Endothelial cell of umbilical vein (primary cell): Measurements from ENCODE around the gene ABLIM1. TPM values are rescaled to one million over a fixed set of nuclear protein-coding genes. Genes with fewer than 3 reads are reported as not detected.

ENCODE experiments used
- BruUV-seq: library from RNA; stranded (reverse); fragments of 400-500 nt; replicated peaks from 2 replicates; lab custom pipeline; 2021; lab: Mats Ljungman, UMichigan
- CTCF ChIA-PET: fragments of 300-600, 350-600 bp; sonication (Branson Sonifier 250); formaldehyde crosslinking; loops from one replicate; lab custom pipeline; 2021; ENCODE audit warnings: antibody characterized with exemption, inconsistent platforms; lab: Charles Lee
- POLR2A ChIA-PET: fragments of 300-600, 350-600 bp; sonication (Branson Sonifier 250); formaldehyde crosslinking; loops from one replicate; lab custom pipeline; 2021; ENCODE audit warnings: antibody characterized with exemption, inconsistent platforms; lab: Charles Lee
- DNase-seq: peaks from one replicate; pipeline ENCODE4 v3.0.0-alpha.2; 2011; ENCODE audit warnings: low read depth, low spot score
- FAIRE-seq: peaks from 2 replicates; lab custom pipeline; 2011; peaks lifted over from hg19 to GRCh38; lab: Jason Lieb, UNC
- H2AFZ ChIP-seq: 2 replicates; pipeline ENCODE4 v1.6.0; 2012; ENCODE audit warnings: low read depth, low read length, control low read depth, inconsistent platforms
- H3K27ac ChIP-seq: 2 replicates; pipeline ENCODE4 v1.5.1; 2011; ENCODE audit warnings: low read depth, mild to moderate bottlenecking, control low read depth, low read length, moderate library complexity; ENCODE audit not compliant: insufficient read depth
- H3K27me3 ChIP-seq, 2 experiments: 2 replicates each; pipeline versions ENCODE4 v1.6.0 to v1.6.1; 2011; ENCODE audit warnings: low read length in 2 of 2, mixed read lengths in 1 of 2; ENCODE audit not compliant: control insufficient read depth in 2 of 2, insufficient read depth in 2 of 2
- H3K36me3 ChIP-seq, 2 experiments: 2 replicates in 1 of 2; 3 replicates in 1 of 2; pipeline ENCODE4 v1.5.1; 2011; ENCODE audit warnings: low read length in 2 of 2, mild to moderate bottlenecking in 1 of 2, moderate library complexity in 1 of 2; ENCODE audit not compliant: control insufficient read depth in 2 of 2, insufficient read depth in 2 of 2; ENCODE audit errors: extremely low read depth in 1 of 2
- H3K4me1 ChIP-seq: 3 replicates; pipeline ENCODE4 v1.5.1; 2011; ENCODE audit warnings: mild to moderate bottlenecking, low read length; ENCODE audit not compliant: control insufficient read depth, insufficient read depth; ENCODE audit errors: extremely low read depth
- H3K4me2 ChIP-seq: 2 replicates; pipeline ENCODE4 v1.6.1; 2011; ENCODE audit warnings: low read length, control low read depth, mixed read lengths; ENCODE audit not compliant: insufficient read depth
- H3K4me3 ChIP-seq, 3 experiments: fragments of 200-600 bp in 1 of 3; sonication (generic), shearing (Covaris generic) in 1 of 3; replicated peaks in 1 of 3; 2 replicates each; pipeline ENCODE4 v1.5.1; 2011 to 2016; ENCODE audit warnings: control low read depth in 3 of 3, low read length in 3 of 3, mild to moderate bottlenecking in 2 of 3, inconsistent platforms in 1 of 3, low read depth in 1 of 3, moderate library complexity in 1 of 3; ENCODE audit not compliant: insufficient read depth in 1 of 3
- H3K79me2 ChIP-seq: 2 replicates; pipeline ENCODE4 v1.6.0; 2012; ENCODE audit warnings: low read length, inconsistent platforms; ENCODE audit not compliant: control insufficient read depth, insufficient read depth
- H3K9ac ChIP-seq: replicated peaks from 2 replicates; pipeline ENCODE3; 2011; ENCODE audit warnings: low read length, control low read depth; ENCODE audit not compliant: insufficient read depth; ENCODE audit errors: extremely low read depth
- H3K9me1 ChIP-seq: replicated peaks from 3 replicates; pipeline ENCODE4 v1.6.0; 2011; ENCODE audit warnings: mild to moderate bottlenecking, low read length; ENCODE audit not compliant: control insufficient read depth, insufficient read depth; ENCODE audit errors: extremely low read depth
- H3K9me3 ChIP-seq: replicated peaks from 2 replicates; pipeline ENCODE4 v1.5.1; 2012; ENCODE audit warnings: low read length, inconsistent platforms; ENCODE audit not compliant: control insufficient read depth, insufficient read depth
- H4K20me1 ChIP-seq: replicated peaks from 2 replicates; pipeline ENCODE3; 2011; ENCODE audit warnings: mild to moderate bottlenecking, low read length; ENCODE audit not compliant: control insufficient read depth, insufficient read depth; ENCODE audit errors: extremely low read depth
- EZH2 ChIP-seq: IDR thresholded peaks from 2 replicates; pipeline ENCODE4 v1.6.1; 2012; ENCODE audit warnings: borderline replicate concordance, low read depth, mild to moderate bottlenecking, moderate library complexity, low read length, inconsistent platforms; ENCODE audit not compliant: severe bottlenecking
- FOS ChIP-seq: IDR thresholded peaks from 2 replicates; pipeline ENCODE4 v1.6.1; 2011; ENCODE audit warnings: mild to moderate bottlenecking, low read length, moderate library complexity, borderline replicate concordance; ENCODE audit not compliant: insufficient read depth
- GATA2 ChIP-seq: IDR thresholded peaks from 2 replicates; pipeline ENCODE4 v1.7.0; 2011; ENCODE audit warnings: low read depth, mild to moderate bottlenecking, moderate library complexity, mixed read lengths, low read length; ENCODE audit not compliant: insufficient read length, insufficient read depth
- JUN ChIP-seq: IDR thresholded peaks from 2 replicates; pipeline ENCODE4 v1.6.1; 2011; ENCODE audit warnings: borderline replicate concordance, low read depth; ENCODE audit not compliant: insufficient read length, insufficient read depth
- MAX ChIP-seq: IDR thresholded peaks from 2 replicates; pipeline ENCODE4 v1.6.1; 2011; ENCODE audit not compliant: insufficient read depth, insufficient read length
- MYC ChIP-seq: IDR thresholded peaks from one replicate; pipeline ENCODE4 v1.6.1; 2011; ENCODE audit warnings: mild to moderate bottlenecking, low read depth, low read length
- POLR2A ChIP-seq: IDR thresholded peaks from 2 replicates; pipeline ENCODE4 v1.6.1; 2012; ENCODE audit warnings: low read depth, mild to moderate bottlenecking, control low read depth, low read length
- POLR2AphosphoS5 ChIP-seq: IDR thresholded peaks from 2 replicates; pipeline ENCODE4 v1.6.1; 2012; ENCODE audit warnings: low read depth, mild to moderate bottlenecking, control low read depth, low read length, moderate library complexity; ENCODE audit not compliant: insufficient read depth
- dilution Hi-C: fragments of 300-500 bp; cut with MboI; formaldehyde crosslinking; loops from one replicate; pipeline ENCODE4 v1.15.0; 2019; ENCODE audit warnings: low sequenced_read_pairs; ENCODE audit not compliant: extremely low pct_ligation_motif_present
- intact Hi-C: fragments of 100-400 bp; cut with micrococcal nuclease; formaldehyde crosslinking; loops from one replicate; pipeline ENCODE4 v1.10.0; 2022
- polyA plus RNA-seq, 4 experiments: library from polyadenylated mRNA; depleted of rRNA in 3 of 4; stranded (reverse) in 3 of 4; unstranded in 1 of 4; fragments of >200 nt; gene quantifications; 2 replicates each; pipeline versions ENCODE4 v1.2.1 to v1.2.3, GENCODE V29; 2011 to 2012; ENCODE audit warnings: missing spikeins in 1 of 4
- total RNA-seq: library from RNA; stranded (reverse); gene quantifications from 2 replicates; pipeline ENCODE4 v1.2.3, GENCODE V29; 2021
- TF ChIP-seq, protein P1 (sequence below), 2 donors: IDR thresholded peaks; 1 replicate in 1 of 2; 2 replicates in 1 of 2; pipeline ENCODE4 v1.5.1; 2011; ENCODE audit warnings: low read length in 2 of 2, mild to moderate bottlenecking in 2 of 2, moderate library complexity in 2 of 2, control low read depth in 1 of 2, inconsistent platforms in 1 of 2, low read depth in 1 of 2; ENCODE audit not compliant: insufficient read depth in 1 of 2; ENCODE audit errors: extremely low read depth in 1 of 2

Gene ABLIM1
- total and polyA plus RNA-seq, 2 donors (not counting 3 experiments of a cell fraction or from before 2014, with no cell fraction given), result 128 to 235 TPM

GRCh38 chr10:114662646-114663217 is 4.7 kb upstream of the ABLIM1 start:
- H3K9me3 ChIP-seq, result no peaks in the 10 kb centered on the region
- ChIA-PET POLR2A (no interaction called here), CTCF (interaction anchor here (1.4 to 1.6 kb wide), 3 partner anchors 10 to 123 kb away, joined by 3 to 6 read pairs (median 3); no protein-coding TSS in a partner anchor)
- H2AFZ ChIP-seq, result no peak overlapping the region
- H3K4me2 ChIP-seq, result no peak overlapping the region
- DNase-seq, result no peak
- H3K79me2 ChIP-seq, result no peaks in the 10 kb centered on the region
- no peaks in the 10 kb centered on the region for H3K9me1 ChIP-seq
- dilution Hi-C loops, result no loop called here
- H3K27me3 ChIP-seq, result no peaks in the 10 kb centered on the region
- TF ChIP-seq POLR2AphosphoS5 (no peak), MAX (no peak), JUN (no peak), GATA2 (no peak), FOS (no peak), POLR2A (no peak), MYC (no peak), EZH2 (no peak)
- TF ChIP-seq, protein P1, sequence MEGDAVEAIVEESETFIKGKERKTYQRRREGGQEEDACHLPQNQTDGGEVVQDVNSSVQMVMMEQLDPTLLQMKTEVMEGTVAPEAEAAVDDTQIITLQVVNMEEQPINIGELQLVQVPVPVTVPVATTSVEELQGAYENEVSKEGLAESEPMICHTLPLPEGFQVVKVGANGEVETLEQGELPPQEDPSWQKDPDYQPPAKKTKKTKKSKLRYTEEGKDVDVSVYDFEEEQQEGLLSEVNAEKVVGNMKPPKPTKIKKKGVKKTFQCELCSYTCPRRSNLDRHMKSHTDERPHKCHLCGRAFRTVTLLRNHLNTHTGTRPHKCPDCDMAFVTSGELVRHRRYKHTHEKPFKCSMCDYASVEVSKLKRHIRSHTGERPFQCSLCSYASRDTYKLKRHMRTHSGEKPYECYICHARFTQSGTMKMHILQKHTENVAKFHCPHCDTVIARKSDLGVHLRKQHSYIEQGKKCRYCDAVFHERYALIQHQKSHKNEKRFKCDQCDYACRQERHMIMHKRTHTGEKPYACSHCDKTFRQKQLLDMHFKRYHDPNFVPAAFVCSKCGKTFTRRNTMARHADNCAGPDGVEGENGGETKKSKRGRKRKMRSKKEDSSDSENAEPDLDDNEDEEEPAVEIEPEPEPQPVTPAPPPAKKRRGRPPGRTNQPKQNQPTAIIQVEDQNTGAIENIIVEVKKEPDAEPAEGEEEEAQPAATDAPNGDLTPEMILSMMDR (IDR thresholded peaks at IDR 0.05; ENCODE audit: extremely low read depth in 1 of 2, insufficient read depth in 1 of 2, low read depth in 1 of 2, low read length in 2 of 2), result no peak
- H3K4me3 ChIP-seq, result no peak overlapping the region
- no peak overlapping the region for H3K9ac ChIP-seq
- no peak for FAIRE-seq
- no TSS peak for BruUV-seq
- H4K20me1 ChIP-seq, result no peaks in the 10 kb centered on the region
- intact Hi-C loops, result loop anchor here (1.0 kb wide), 1 partner anchor 8 kb away; no protein-coding TSS in a partner anchor
- H3K36me3 ChIP-seq, result no peaks in the 10 kb centered on the region
- H3K4me1 ChIP-seq, result peaks cover 7% of the 10 kb centered on the region
- H3K27ac ChIP-seq, result no peak overlapping the region
